ENCODE measurements around the gene NOX5.

NOX5 gene

DNA sequence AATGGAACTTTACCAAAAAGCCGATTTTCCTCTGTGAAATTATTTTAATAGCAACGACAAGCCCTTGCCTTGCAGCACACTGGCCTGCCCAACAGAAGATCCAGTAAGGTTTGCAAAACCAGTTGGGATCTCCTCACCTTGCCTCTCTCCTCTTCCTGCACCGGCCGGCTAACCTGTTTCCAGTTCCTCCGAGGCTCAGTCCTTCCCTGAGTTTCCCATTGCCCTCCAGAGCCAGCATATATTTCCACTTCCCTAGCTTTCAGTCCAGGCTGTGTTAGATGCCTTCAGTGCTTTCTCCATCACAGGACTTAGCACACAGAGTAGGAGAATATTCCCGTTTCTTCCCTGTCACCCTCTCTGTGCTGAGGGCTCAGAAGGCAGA is 60.3 kb downstream of the NOX5 start:
- Histone ChIP-seq H3K9me3 (ENCODE audit: control insufficient read depth in 1 of 2, low read length in 2 of 2) (peaks cover 0 to 6% of the 10 kb centered on the region in 2 donors), H3K4me3 (ENCODE audit: low read depth in 1 of 2, low read length in 2 of 2) (peak overlapping the region; percentile 63 to 68), H3K4me1 (ENCODE audit: control insufficient read depth in 1 of 2, insufficient read depth in 2 of 2, low read length in 2 of 2) (peaks cover 0 to 11% of the 10 kb centered on the region in 2 donors), H3K27me3 (ENCODE audit: low read depth, low read length) (no peaks in the 10 kb centered on the region), H3K27ac (ENCODE audit: low read length) (no peak overlapping the region), H3K36me3 (ENCODE audit: control insufficient read depth in 1 of 2, insufficient read depth in 2 of 2, low read length in 2 of 2) (no peaks in the 10 kb centered on the region)

DNA sequence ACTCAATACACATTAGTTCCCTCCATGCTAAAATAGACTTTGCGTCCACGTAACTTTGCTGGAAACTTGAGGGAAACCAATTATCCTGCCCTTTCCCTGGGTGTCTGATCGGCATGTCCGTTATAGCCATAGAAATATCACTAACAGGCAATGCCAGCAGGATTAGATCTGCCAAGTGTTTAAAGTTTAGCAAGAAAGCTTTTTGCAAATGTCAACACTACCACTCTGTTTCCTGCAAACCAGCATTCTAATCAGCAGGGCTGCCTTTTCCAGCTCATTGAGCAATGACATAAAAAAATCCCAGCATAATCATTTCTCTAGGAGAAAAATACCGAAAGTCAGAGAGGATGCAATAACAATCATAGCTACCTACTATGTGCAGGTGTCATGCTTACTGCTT is 60.9 kb downstream of the NOX5 start:
- H3K4me3 ChIP-seq (ENCODE audit: low read depth in 1 of 2, low read length in 2 of 2) = no peak overlapping the region
- H3K27me3 ChIP-seq (ENCODE audit: low read depth, low read length) = no peaks in the 10 kb centered on the region
- peaks cover 0 to 11% of the 10 kb centered on the region in 2 donors for H3K4me1 ChIP-seq (ENCODE audit: control insufficient read depth in 1 of 2, insufficient read depth in 2 of 2, low read length in 2 of 2)
- peaks cover 0 to 3% of the 10 kb centered on the region in 2 donors for H3K9me3 ChIP-seq (ENCODE audit: control insufficient read depth in 1 of 2, low read length in 2 of 2)
- H3K27ac ChIP-seq (ENCODE audit: low read length) = no peak overlapping the region
- no peaks in the 10 kb centered on the region for H3K36me3 ChIP-seq (ENCODE audit: control insufficient read depth in 1 of 2, insufficient read depth in 2 of 2, low read length in 2 of 2)

- Histone ChIP-seq H3K27ac (ENCODE audit: low read length) (no peak overlapping the region), H3K27me3 (ENCODE audit: low read depth, low read length) (no peaks in the 10 kb centered on the region), H3K9me3 (ENCODE audit: control insufficient read depth in 1 of 2, low read length in 2 of 2) (no peaks in the 10 kb centered on the region), H3K4me1 (ENCODE audit: control insufficient read depth in 1 of 2, insufficient read depth in 2 of 2, low read length in 2 of 2) (peaks cover 0 to 16% of the 10 kb centered on the region in 2 donors), H3K4me3 (ENCODE audit: low read depth in 1 of 2, low read length in 2 of 2) (no peak overlapping the region), H3K36me3 (ENCODE audit: control insufficient read depth in 1 of 2, insufficient read depth in 2 of 2, low read length in 2 of 2) (no peaks in the 10 kb centered on the region)
Measured at GRCh38 chr15:69076756-69077155, 62.3 kb downstream of the NOX5 start.

- Histone ChIP-seq H3K4me3 (ENCODE audit: low read depth in 1 of 2, low read length in 2 of 2) (no peak overlapping the region), H3K9me3 (ENCODE audit: control insufficient read depth in 1 of 2, low read length in 2 of 2) (no peaks in the 10 kb centered on the region), H3K4me1 (ENCODE audit: control insufficient read depth in 1 of 2, insufficient read depth in 2 of 2, low read length in 2 of 2) (peaks cover 0 to 23% of the 10 kb centered on the region in 2 donors), H3K27ac (ENCODE audit: low read length) (no peak overlapping the region), H3K36me3 (ENCODE audit: control insufficient read depth in 1 of 2, insufficient read depth in 2 of 2, low read length in 2 of 2) (no peaks in the 10 kb centered on the region), H3K27me3 (ENCODE audit: low read depth, low read length) (no peaks in the 10 kb centered on the region)
Measured at GRCh38 chr15:69078638-69079037, 64.1 kb downstream of the NOX5 start.

GRCh38 chr15:69080295-69081248 is 66.1 kb downstream of the NOX5 start:
- Histone ChIP-seq H3K27me3 (ENCODE audit: low read depth, low read length) (no peaks in the 10 kb centered on the region), H3K4me1 (ENCODE audit: control insufficient read depth in 1 of 2, insufficient read depth in 2 of 2, low read length in 2 of 2) (peaks cover 0 to 19% of the 10 kb centered on the region in 2 donors), H3K27ac (ENCODE audit: low read length) (no peak overlapping the region), H3K36me3 (ENCODE audit: control insufficient read depth in 1 of 2, insufficient read depth in 2 of 2, low read length in 2 of 2) (no peaks in the 10 kb centered on the region), H3K4me3 (ENCODE audit: low read depth in 1 of 2, low read length in 2 of 2) (no peak overlapping the region), H3K9me3 (ENCODE audit: control insufficient read depth in 1 of 2, low read length in 2 of 2) (no peaks in the 10 kb centered on the region)

- Histone ChIP-seq H3K9me3 (ENCODE audit: control insufficient read depth in 1 of 2, low read length in 2 of 2) (no peaks in the 10 kb centered on the region), H3K27me3 (ENCODE audit: low read depth, low read length) (no peaks in the 10 kb centered on the region), H3K27ac (ENCODE audit: low read length) (peak overlapping the region; percentile 46), H3K36me3 (ENCODE audit: control insufficient read depth in 1 of 2, insufficient read depth in 2 of 2, low read length in 2 of 2) (no peaks in the 10 kb centered on the region), H3K4me3 (ENCODE audit: low read depth in 1 of 2, low read length in 2 of 2) (no peak overlapping the region), H3K4me1 (ENCODE audit: control insufficient read depth in 1 of 2, insufficient read depth in 2 of 2, low read length in 2 of 2) (peaks cover 0 to 19% of the 10 kb centered on the region in 2 donors)
Measured at GRCh38 chr15:69081310-69082004, 67.0 kb downstream of the NOX5 start.

GRCh38 chr15:69082021-69082502 is 67.6 kb downstream of the NOX5 start:
- peaks cover 0 to 19% of the 10 kb centered on the region in 2 donors for H3K4me1 ChIP-seq (ENCODE audit: control insufficient read depth in 1 of 2, insufficient read depth in 2 of 2, low read length in 2 of 2)
- H3K36me3 ChIP-seq (ENCODE audit: control insufficient read depth in 1 of 2, insufficient read depth in 2 of 2, low read length in 2 of 2) = no peaks in the 10 kb centered on the region
- H3K4me3 ChIP-seq (ENCODE audit: low read depth in 1 of 2, low read length in 2 of 2) = no peak overlapping the region
- no peaks in the 10 kb centered on the region for H3K9me3 ChIP-seq (ENCODE audit: control insufficient read depth in 1 of 2, low read length in 2 of 2)
- peak overlapping the region; percentile 46 for H3K27ac ChIP-seq (ENCODE audit: low read length)
- no peaks in the 10 kb centered on the region for H3K27me3 ChIP-seq (ENCODE audit: low read depth, low read length)

- H3K27ac ChIP-seq (ENCODE audit: low read length) = peak overlapping the region; percentile 45
- no peak overlapping the region for H3K4me3 ChIP-seq (ENCODE audit: low read depth in 1 of 2, low read length in 2 of 2)
- H3K4me1 ChIP-seq (ENCODE audit: control insufficient read depth in 1 of 2, insufficient read depth in 2 of 2, low read length in 2 of 2) = peaks cover 0 to 19% of the 10 kb centered on the region in 2 donors
Measured at GRCh38 chr15:69082554-69082953, 68.1 kb downstream of the NOX5 start.

DNA sequence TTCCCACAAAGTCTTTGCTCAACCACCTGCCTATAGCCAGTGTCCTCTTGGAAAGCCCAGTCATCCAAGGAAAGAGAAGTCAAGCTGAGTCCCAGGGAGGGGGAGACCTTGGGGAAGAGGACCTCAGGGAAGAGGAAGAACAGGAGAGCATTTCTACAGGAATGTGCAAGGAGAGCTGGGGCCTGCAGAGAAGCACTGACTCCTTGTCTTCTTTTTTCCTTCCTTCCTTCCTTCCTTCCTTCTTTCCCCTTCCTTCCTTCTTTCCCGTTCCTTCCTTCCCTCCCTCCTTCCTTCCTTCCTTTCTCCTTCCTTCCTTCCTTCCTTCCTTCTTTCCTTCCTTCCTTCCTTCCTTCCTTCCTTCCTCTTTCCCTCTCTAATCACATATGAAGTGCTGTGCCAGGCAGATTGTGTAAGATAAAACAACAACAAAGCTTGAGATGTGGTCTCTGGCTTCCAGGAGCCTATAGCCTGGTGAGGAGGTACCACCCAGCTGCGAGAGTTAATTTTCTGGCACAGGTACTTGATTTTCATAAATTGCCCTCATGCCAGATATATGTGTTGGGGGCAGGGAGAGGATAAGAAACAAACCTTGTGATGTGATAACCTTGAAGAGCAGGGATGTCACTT is 70.0 kb downstream of the NOX5 start:
- Histone ChIP-seq H3K9me3 (ENCODE audit: control insufficient read depth in 1 of 2, low read length in 2 of 2) (no peaks in the 10 kb centered on the region), H3K27me3 (ENCODE audit: low read depth, low read length) (no peaks in the 10 kb centered on the region), H3K36me3 (ENCODE audit: control insufficient read depth in 1 of 2, insufficient read depth in 2 of 2, low read length in 2 of 2) (no peaks in the 10 kb centered on the region), H3K27ac (ENCODE audit: low read length) (no peak overlapping the region), H3K4me3 (ENCODE audit: low read depth in 1 of 2, low read length in 2 of 2) (no peak overlapping the region), H3K4me1 (ENCODE audit: control insufficient read depth in 1 of 2, insufficient read depth in 2 of 2, low read length in 2 of 2) (peaks cover 0 to 19% of the 10 kb centered on the region in 2 donors)

More at GRCh38 chr15:69082554-69082953, 68.1 kb downstream of the NOX5 start:
- Histone ChIP-seq H3K36me3 (ENCODE audit: control insufficient read depth in 1 of 2, insufficient read depth in 2 of 2, low read length in 2 of 2) (no peaks in the 10 kb centered on the region), H3K9me3 (ENCODE audit: control insufficient read depth in 1 of 2, low read length in 2 of 2) (no peaks in the 10 kb centered on the region), H3K27me3 (ENCODE audit: low read depth, low read length) (no peaks in the 10 kb centered on the region)

- Histone ChIP-seq H3K9me3 (ENCODE audit: control insufficient read depth in 1 of 2, low read length in 2 of 2) (no peaks in the 10 kb centered on the region), H3K36me3 (ENCODE audit: control insufficient read depth in 1 of 2, insufficient read depth in 2 of 2, low read length in 2 of 2) (no peaks in the 10 kb centered on the region), H3K27me3 (ENCODE audit: low read depth, low read length) (no peaks in the 10 kb centered on the region), H3K4me3 (ENCODE audit: low read depth in 1 of 2, low read length in 2 of 2) (no peak overlapping the region), H3K27ac (ENCODE audit: low read length) (no peak overlapping the region), H3K4me1 (ENCODE audit: control insufficient read depth in 1 of 2, insufficient read depth in 2 of 2, low read length in 2 of 2) (peaks cover 0 to 19% of the 10 kb centered on the region in 2 donors)
Measured at GRCh38 chr15:69085325-69086081, 71.0 kb downstream of the NOX5 start.
